Fibroblast of gingiva (primary cell): ENCODE measurements around the gene TXNDC9.
A peak's percentile ranks its signal among the peaks of the same experiment; 100 is the strongest.
"Not testable (repeated sequence)": the region's sequence is repeated elsewhere in the genome, so short reads cannot be mapped to it uniquely, and the experiment has no call there.

Experiments used
- DNase-seq: peaks from one replicate; pipeline ENCODE4 v3.0.0-alpha.2; 2011; ENCODE audit warnings: low read depth

Gene TXNDC9

GRCh38 chr2:99335911-99336803 is at the start of gene TXNDC9:
TXNDC9 (minus strand) TSS chr2:99336333; CDS start chr2:99333210, 3,123 bp downstream.
- peak; percentile 99 for DNase-seq

DNA sequence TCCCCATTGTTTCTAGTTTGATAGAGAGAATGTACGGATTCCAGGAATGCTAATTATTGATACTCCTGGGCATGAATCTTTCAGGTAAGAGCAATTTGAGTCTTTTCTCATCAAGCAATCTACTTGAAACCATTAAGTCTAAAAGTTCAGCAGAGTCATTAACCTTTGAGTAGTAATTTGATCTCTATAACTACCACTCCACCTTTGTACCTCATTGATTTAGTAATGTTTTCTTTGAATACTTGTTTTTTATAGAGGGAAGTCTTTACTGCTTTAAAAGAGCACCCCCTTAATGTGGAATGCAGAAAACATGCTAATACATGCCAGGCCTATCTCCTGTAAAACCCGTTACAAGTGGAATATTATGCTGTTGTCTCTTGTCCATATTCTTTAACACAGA is 46.0 kb upstream of the TXNDC9 start:
- no peak for DNase-seq

- DNase-seq = no peak
Observed at GRCh38 chr2:99380376-99381010, 44.4 kb upstream of the TXNDC9 start.

GRCh38 chr2:99377879-99378278 is 41.7 kb upstream of the TXNDC9 start:
- DNase-seq = no peak

GRCh38 chr2:99376254-99376864 is 40.2 kb upstream of the TXNDC9 start:
- DNase-seq = no peak

- no peak for DNase-seq
Observed at GRCh38 chr2:99374747-99375146, 38.6 kb upstream of the TXNDC9 start.

DNA sequence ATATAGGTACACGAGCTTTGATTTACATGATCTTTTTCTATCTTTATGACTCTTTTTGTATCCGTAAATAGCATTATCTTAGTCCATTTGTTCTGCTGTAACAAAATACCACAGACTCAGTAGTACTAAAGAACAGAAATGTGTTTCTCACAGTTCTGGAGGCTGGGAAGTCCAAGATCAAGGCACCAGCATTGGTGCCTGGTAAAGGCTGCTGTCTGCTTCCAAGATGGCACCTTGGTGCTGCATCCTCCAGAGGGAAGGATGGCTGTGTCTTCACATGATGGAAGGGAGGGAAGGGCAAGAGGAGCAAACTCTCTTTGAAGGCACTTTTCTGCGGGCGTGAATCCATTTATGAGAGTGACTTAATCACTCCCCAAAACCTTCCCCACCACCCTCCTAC is 37.0 kb upstream of the TXNDC9 start:
- no peak for DNase-seq

DNA sequence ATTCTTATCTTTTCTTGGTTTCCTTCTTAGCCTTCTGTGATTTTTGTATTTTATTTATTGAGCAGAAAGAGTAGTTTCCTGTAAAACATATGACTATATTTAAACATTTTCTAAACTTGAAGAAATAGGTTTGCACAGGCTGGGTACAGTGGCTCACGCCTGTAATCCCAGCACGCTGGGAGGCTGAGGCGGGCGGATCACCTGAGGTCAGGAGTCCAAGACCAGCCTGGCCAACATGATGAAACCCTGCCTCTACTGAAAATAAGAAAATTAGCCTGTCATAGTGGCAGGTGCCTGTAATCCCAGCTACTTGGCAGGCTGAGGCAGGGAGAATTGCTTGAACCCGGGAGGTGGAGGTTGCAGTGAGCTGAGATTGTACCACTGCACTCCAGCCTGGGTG is 32.7 kb upstream of the TXNDC9 start:
- not testable (repeated sequence) for DNase-seq

- DNase-seq = no peak
Observed at GRCh38 chr2:99365661-99366060, 29.5 kb upstream of the TXNDC9 start.

DNA sequence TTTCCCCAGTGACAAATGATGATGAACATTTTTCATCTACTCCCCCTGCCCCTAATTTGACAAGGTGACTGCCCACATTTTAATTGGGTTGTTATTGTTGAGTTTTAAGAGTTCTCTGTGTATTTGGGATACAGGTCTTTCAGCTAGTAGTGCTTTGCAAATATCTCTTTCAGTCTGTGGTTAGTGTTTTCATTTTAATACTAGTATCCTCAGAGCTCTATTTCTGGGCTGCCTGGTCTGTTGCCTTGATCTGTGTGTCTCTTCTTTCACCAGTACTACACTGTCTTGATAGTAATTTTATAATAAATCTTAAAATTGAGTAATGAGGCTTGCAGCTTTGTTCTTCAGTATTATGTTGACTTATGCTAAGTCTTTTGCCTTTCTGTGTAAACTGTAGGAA is 20.7 kb upstream of the TXNDC9 start:
- no peak for DNase-seq

DNA sequence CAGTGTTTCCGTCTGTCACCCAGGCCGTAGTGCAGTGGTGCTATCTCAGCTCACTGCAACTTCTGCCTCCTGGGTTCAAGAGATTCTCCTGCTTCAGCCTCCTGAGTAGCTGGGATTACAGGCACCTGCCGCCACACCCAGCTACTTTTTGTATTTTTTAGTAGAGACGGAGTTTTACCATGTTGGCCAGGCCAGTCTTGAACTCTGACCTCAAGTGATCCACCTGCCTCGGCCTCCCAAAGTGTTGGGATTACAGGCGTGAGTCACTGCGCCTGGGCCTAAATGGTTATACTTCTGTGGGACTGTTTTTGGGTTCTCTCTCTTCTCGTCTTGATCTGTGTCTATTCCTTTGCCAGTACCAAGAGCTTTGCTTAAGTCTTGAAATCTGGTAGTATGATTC is 18.7 kb upstream of the TXNDC9 start:
- not testable (repeated sequence) for DNase-seq

GRCh38 chr2:99354070-99354469 is 17.9 kb upstream of the TXNDC9 start:
- peak; percentile 17 for DNase-seq

GRCh38 chr2:99350194-99350593 is 14.1 kb upstream of the TXNDC9 start:
- no peak for DNase-seq

- DNase-seq = no peak
Observed at GRCh38 chr2:99348173-99348572, 12.0 kb upstream of the TXNDC9 start.

DNA sequence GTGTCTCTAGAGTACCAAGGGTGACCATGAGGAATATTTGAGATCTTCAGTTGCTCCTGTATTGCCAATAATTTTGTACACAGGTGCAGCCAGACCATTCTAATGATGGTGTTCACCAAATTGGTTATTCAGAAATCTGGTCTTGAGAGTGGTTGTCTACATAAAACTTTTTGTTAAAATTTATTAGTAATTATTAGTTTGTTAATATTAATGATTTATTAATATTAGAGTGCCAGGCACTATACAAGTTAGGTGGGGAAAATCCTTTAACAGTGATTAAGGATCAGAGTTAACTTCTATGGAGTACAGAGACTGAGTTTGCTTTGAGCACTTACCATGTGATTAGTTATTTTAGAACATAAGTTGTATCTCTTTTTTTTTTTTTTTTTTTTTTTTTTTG is 10.1 kb upstream of the TXNDC9 start:
- DNase-seq = no peak

- DNase-seq = not testable (repeated sequence)
Observed at GRCh38 chr2:99345446-99345845, 9.3 kb upstream of the TXNDC9 start.

DNA sequence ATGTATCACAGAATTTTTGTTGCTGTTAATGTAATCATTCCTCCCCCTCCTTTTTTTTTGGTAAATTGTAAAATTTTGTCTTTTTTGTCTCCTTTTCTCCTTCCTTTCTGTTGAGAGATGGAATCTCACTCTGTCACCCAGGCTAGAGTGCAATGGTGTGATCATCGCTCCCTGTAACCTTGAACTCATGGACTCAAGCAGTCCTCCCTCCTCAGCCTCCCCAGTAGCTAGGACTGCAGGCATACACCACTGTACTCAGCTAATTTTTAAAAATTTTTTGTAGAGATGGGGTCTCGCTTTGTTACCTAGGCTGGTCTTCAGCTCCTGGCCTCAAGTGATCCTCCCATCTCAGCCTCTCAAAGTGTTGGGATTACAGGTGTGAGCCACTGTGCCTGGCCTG is 6.4 kb upstream of the TXNDC9 start:
- no peak for DNase-seq

GRCh38 chr2:99340669-99341236 is 4.6 kb upstream of the TXNDC9 start:
- DNase-seq = no peak

DNA sequence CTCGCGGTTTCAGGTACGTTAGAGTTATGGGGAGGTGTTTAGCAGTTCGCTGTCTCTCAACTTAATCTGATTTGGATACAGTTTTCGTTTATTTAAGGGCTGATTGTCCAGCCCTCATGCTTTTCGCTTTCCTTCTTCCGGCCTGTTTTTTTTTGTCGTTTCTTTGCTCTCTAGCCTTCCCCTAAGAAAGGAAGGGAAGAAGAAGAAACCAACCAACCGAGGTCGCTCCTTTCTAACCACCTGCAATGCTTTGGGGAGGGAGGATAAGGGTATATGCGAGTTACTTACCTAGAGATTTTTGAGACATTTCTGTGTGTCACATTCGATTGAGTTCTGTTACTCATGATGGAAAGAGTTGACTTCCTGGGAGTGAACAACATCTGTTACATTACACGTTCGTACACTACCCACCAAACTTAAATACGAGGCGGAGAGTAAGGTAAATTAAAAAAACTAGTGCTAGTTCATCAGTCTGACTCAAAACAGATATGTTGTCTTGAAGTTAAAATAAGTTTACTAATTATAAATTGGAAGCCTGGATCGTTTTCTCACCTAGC is 2.0 kb upstream of the TXNDC9 start:
- no peak for DNase-seq

GRCh38 chr2:99337113-99338028 is 1.2 kb upstream of the TXNDC9 start, which contains the start of gene EIF5B:
EIF5B (plus strand) TSS chr2:99337389; CDS start chr2:99337555, 166 bp downstream.
- peak; percentile 96 for DNase-seq

- no peak for DNase-seq
Observed at GRCh38 chr2:99336804-99337112, 625 bp upstream of the TXNDC9 start.
